Measurements from ENCODE around the gene KRTAP2-1.

The KRTAP2-1 gene

GRCh38 chr17:41029633-41030245 is 17.4 kb downstream of the KRTAP2-1 start, which contains the start of gene KRTAP1-4:
KRTAP1-4 (minus strand) TSS chr17:41030195; CDS start chr17:41030078, 117 bp downstream.
- CTCF ChIA-PET = interaction anchor here (0.5 to 1.4 kb wide), 4 partner anchors 9 to 633 kb away, joined by 3 to 4 read pairs (median 3); no protein-coding TSS in a partner anchor
- no peak for TF ChIP-seq ZNF433 (tag by site-specific recombination; IDR thresholded peaks at IDR 0.05; ENCODE audit: low read depth)
- TF ChIP-seq GLI2 (tag by site-specific recombination; IDR thresholded peaks at IDR 0.05; ENCODE audit: borderline replicate concordance, low read depth) = no peak
- TF ChIP-seq ZSCAN18 (tag by site-specific recombination; IDR thresholded peaks at IDR 0.05) = no peak
- no peak for TF ChIP-seq ZNF311 (tag by site-specific recombination; IDR thresholded peaks at IDR 0.05; ENCODE audit: borderline replicate concordance)
- TF ChIP-seq ZNF768 (tag by site-specific recombination; IDR thresholded peaks at IDR 0.05) = no peak
- TF ChIP-seq, protein P1, sequence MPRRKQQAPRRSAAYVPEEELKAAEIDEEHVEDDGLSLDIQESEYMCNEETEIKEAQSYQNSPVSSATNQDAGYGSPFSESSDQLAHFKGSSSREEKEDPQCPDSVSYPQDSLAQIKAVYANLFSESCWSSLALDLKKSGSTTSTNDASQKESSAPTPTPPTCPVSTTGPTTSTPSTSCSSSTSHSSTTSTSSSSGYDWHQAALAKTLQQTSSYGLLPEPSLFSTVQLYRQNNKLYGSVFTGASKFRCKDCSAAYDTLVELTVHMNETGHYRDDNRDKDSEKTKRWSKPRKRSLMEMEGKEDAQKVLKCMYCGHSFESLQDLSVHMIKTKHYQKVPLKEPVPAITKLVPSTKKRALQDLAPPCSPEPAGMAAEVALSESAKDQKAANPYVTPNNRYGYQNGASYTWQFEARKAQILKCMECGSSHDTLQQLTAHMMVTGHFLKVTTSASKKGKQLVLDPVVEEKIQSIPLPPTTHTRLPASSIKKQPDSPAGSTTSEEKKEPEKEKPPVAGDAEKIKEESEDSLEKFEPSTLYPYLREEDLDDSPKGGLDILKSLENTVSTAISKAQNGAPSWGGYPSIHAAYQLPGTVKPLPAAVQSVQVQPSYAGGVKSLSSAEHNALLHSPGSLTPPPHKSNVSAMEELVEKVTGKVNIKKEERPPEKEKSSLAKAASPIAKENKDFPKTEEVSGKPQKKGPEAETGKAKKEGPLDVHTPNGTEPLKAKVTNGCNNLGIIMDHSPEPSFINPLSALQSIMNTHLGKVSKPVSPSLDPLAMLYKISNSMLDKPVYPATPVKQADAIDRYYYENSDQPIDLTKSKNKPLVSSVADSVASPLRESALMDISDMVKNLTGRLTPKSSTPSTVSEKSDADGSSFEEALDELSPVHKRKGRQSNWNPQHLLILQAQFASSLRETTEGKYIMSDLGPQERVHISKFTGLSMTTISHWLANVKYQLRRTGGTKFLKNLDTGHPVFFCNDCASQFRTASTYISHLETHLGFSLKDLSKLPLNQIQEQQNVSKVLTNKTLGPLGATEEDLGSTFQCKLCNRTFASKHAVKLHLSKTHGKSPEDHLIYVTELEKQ (tag by site-specific recombination; IDR thresholded peaks at IDR 0.05; ENCODE audit: borderline replicate concordance) = no peak
- no peak for TF ChIP-seq ZEB2 (tag by site-specific recombination; IDR thresholded peaks at IDR 0.05)
- no peak for TF ChIP-seq ZNF138 (tag by site-specific recombination; IDR thresholded peaks at IDR 0.05; ENCODE audit: borderline replicate concordance)
- no peak for TF ChIP-seq ZSCAN4 (tag by site-specific recombination; IDR thresholded peaks at IDR 0.05)
- no peak for TF ChIP-seq IKZF3 (tag by site-specific recombination; IDR thresholded peaks at IDR 0.05)
- TF ChIP-seq ZNF174 (tag by site-specific recombination; IDR thresholded peaks at IDR 0.05) = no peak
- Histone ChIP-seq H3K4me1 (ENCODE audit: control insufficient read depth, insufficient read depth, low read length) (no peaks in the 10 kb centered on the region), H3K9me3 (ENCODE audit: control insufficient read depth, insufficient read depth, low read depth, low read length) (no peaks in the 10 kb centered on the region), H3K36me3 (ENCODE audit: control insufficient read depth in 2 of 2, insufficient read depth in 1 of 2, low read length in 2 of 2) (no peaks in the 10 kb centered on the region), H3K27ac (ENCODE audit: extremely low read depth, low read depth, low read length) (no peak within 1 kb of the TSS), H3K4me3 (ENCODE audit: low read depth, low read length) (no peak within 1 kb of the TSS)
- POLR2A ChIA-PET = no interaction called here

GRCh38 chr17:41026715-41027471 is 20.2 kb downstream of the KRTAP2-1 start, which contains the start of gene KRTAP1-5:
KRTAP1-5 (minus strand) TSS chr17:41027208; CDS start chr17:41027155, 53 bp downstream.
- Histone ChIP-seq H3K9me3 (ENCODE audit: control insufficient read depth, insufficient read depth, low read depth, low read length) (no peaks in the 10 kb centered on the region), H3K27ac (ENCODE audit: extremely low read depth, low read depth, low read length) (no peak within 1 kb of the TSS), H3K36me3 (ENCODE audit: control insufficient read depth in 2 of 2, insufficient read depth in 1 of 2, low read length in 2 of 2) (no peaks in the 10 kb centered on the region), H3K4me1 (ENCODE audit: control insufficient read depth, insufficient read depth, low read length) (no peaks in the 10 kb centered on the region), H3K4me3 (ENCODE audit: low read depth, low read length) (no peak within 1 kb of the TSS)
- CTCF ChIA-PET = no interaction called here
- POLR2A ChIA-PET = no interaction called here
- no peak for TF ChIP-seq ZNF596 (tag by site-specific recombination; IDR thresholded peaks at IDR 0.05)
- TF ChIP-seq SP3 (tag by site-specific recombination; IDR thresholded peaks at IDR 0.05) = no peak
- TF ChIP-seq ZNF48 (tag by site-specific recombination; IDR thresholded peaks at IDR 0.05) = no peak
- no peak for TF ChIP-seq ZNF121 (tag by site-specific recombination; IDR thresholded peaks at IDR 0.05)
- TF ChIP-seq PRDM2 (tag by site-specific recombination; IDR thresholded peaks at IDR 0.05; ENCODE audit: borderline replicate concordance) = no peak
- no peak for TF ChIP-seq ZNF114 (tag by site-specific recombination; IDR thresholded peaks at IDR 0.05)
- no peak for TF ChIP-seq ZNF19 (tag by site-specific recombination; IDR thresholded peaks at IDR 0.05; ENCODE audit: low read depth)
